GM19025 (cell line): Measurements from ENCODE around the gene B3GALT5.

ENCODE experiments used
- ATAC-seq: cut with Tn5 transposase; IDR thresholded peaks from one replicate; pipeline ENCODE4 v1.9.1; 2021; ENCODE audit warnings: mild to moderate bottlenecking, low read depth, moderate library complexity; ENCODE audit not compliant: unreplicated experiment

B3GALT5 gene

GRCh38 chr21:39602793-39603192 lies 9.9 kb upstream of the B3GALT5 start:
- ATAC-seq, result no peak

GRCh38 chr21:39604951-39605350 lies 7.8 kb upstream of the B3GALT5 start:
- no peak for ATAC-seq

GRCh38 chr21:39610703-39611102 lies 2.0 kb upstream of the B3GALT5 start:
- no peak for ATAC-seq

- ATAC-seq, result no peak
Measured at GRCh38 chr21:39611551-39612190, 1.1 kb upstream of the B3GALT5 start.

GRCh38 chr21:39613041-39613934 lies 548 bp downstream of the B3GALT5 start:
- no peak for ATAC-seq

GRCh38 chr21:39616211-39616772 lies 3.6 kb downstream of the B3GALT5 start:
- ATAC-seq, result no peak

- no peak for ATAC-seq
Measured at GRCh38 chr21:39620856-39621255, 8.1 kb downstream of the B3GALT5 start.

GRCh38 chr21:39625211-39625895 lies 12.6 kb downstream of the B3GALT5 start:
- ATAC-seq, result no peak

- no peak for ATAC-seq
Measured at GRCh38 chr21:39628385-39628784, 15.6 kb downstream of the B3GALT5 start.

- ATAC-seq, result no peak
Measured at GRCh38 chr21:39630191-39630591, 17.5 kb downstream of the B3GALT5 start.

GRCh38 chr21:39630827-39631226 lies 18.1 kb downstream of the B3GALT5 start:
- ATAC-seq, result no peak

- no peak for ATAC-seq
Measured at GRCh38 chr21:39631842-39632562, 19.3 kb downstream of the B3GALT5 start.

GRCh38 chr21:39632796-39633442 lies 20.2 kb downstream of the B3GALT5 start:
- ATAC-seq, result no peak

GRCh38 chr21:39633770-39634181 lies 21.0 kb downstream of the B3GALT5 start:
- no peak for ATAC-seq

- ATAC-seq, result no peak
Measured at GRCh38 chr21:39634507-39634906, 21.8 kb downstream of the B3GALT5 start.

- no peak for ATAC-seq
Measured at GRCh38 chr21:39637197-39637970, 24.6 kb downstream of the B3GALT5 start.

GRCh38 chr21:39637971-39638240 lies 25.2 kb downstream of the B3GALT5 start:
- no peak for ATAC-seq

GRCh38 chr21:39638281-39638680 lies 25.5 kb downstream of the B3GALT5 start:
- no peak for ATAC-seq

- no peak for ATAC-seq
Measured at GRCh38 chr21:39640754-39641153, 28.0 kb downstream of the B3GALT5 start.
